Ishikawa (cell line): ENCODE data around the gene TNRC6A.

ENCODE experiments used
- REST ChIP-seq: IDR thresholded peaks from 2 replicates; pipeline ENCODE4 v1.6.1; 2012; ENCODE audit warnings: low read depth, mild to moderate bottlenecking
- USF1 ChIP-seq: IDR thresholded peaks from 2 replicates; pipeline ENCODE4 v1.6.1; 2012

- TF ChIP-seq USF1 (no peak), REST (no peak)
Measured at GRCh38 chr16:24696699-24697098, 32.8 kb upstream of the TNRC6A start.
